IMR-90 (cell line): Measurements from ENCODE around the gene TSPAN1. TPM values are rescaled to one million over a fixed set of nuclear protein-coding genes. Genes with fewer than 3 reads are reported as not detected.

Experiments used
- ATAC-seq: fragments of 200-7000 bp; cut with Tn5 transposase; 2 replicates; pipeline ENCODE4 v1.9.1; 2020; ENCODE audit warnings: low read depth, mild to moderate bottlenecking, moderate library complexity
- BruUV-seq: library from RNA; stranded (reverse); fragments of 400-500 nt; replicated peaks from 2 replicates; lab custom pipeline; 2021; lab: Mats Ljungman, UMichigan
- CTCF ChIA-PET: fragments of 300-600 bp; formaldehyde crosslinking; extraction: SDS; loops from one replicate; lab custom pipeline; 2021; ENCODE audit warnings: antibody characterized with exemption; lab: Yijun Ruan, JAX
- POLR2A ChIA-PET: fragments of 300-600 bp; sonication (Branson Sonifier 250); formaldehyde crosslinking; loops from one replicate; lab custom pipeline; 2022; ENCODE audit warnings: antibody characterized with exemption; ENCODE audit not compliant: unreplicated experiment; lab: Charles Lee
- DNase-seq: peaks from one replicate; pipeline ENCODE4 v3.0.0; 2013
- H2AFZ ChIP-seq: replicated peaks from 2 replicates; pipeline ENCODE3; 2013; ENCODE audit warnings: low read length, mild to moderate bottlenecking; ENCODE audit not compliant: poor library complexity
- H2AK5ac ChIP-seq: 2 replicates; pipeline ENCODE4 v1.6.1; 2013; ENCODE audit warnings: low read depth, low read length, inconsistent platforms
- H2AK9ac ChIP-seq: replicated peaks from 2 replicates; pipeline ENCODE3; 2013; ENCODE audit warnings: mild to moderate bottlenecking, low read depth, low read length, moderate library complexity; ENCODE audit not compliant: poor library complexity
- H2BK120ac ChIP-seq: 2 replicates; pipeline ENCODE4 v1.6.1; 2013; ENCODE audit warnings: low read depth, low read length, inconsistent platforms
- H2BK15ac ChIP-seq: 3 replicates; pipeline ENCODE4 v1.6.1; 2013; ENCODE audit warnings: low read depth, low read length, inconsistent platforms
- H2BK20ac ChIP-seq: 2 replicates; pipeline ENCODE4 v1.6.1; 2013; ENCODE audit warnings: low read depth, mild to moderate bottlenecking, inconsistent platforms, low read length, moderate library complexity
- H2BK5ac ChIP-seq: 2 replicates; pipeline ENCODE4 v1.6.1; 2013; ENCODE audit warnings: mild to moderate bottlenecking, low read depth, low read length, inconsistent platforms; ENCODE audit not compliant: poor library complexity, severe bottlenecking
- H3K14ac ChIP-seq: replicated peaks from 2 replicates; pipeline ENCODE4 v1.6.1; 2013; ENCODE audit warnings: low read depth, low read length, inconsistent platforms
- H3K18ac ChIP-seq: 2 replicates; pipeline ENCODE4 v1.6.1; 2013; ENCODE audit warnings: low read depth, low read length, control low read depth
- H3K23ac ChIP-seq: 2 replicates; pipeline ENCODE4 v1.6.1; 2013; ENCODE audit warnings: low read depth, low read length, inconsistent platforms
- H3K27ac ChIP-seq: 2 replicates; pipeline ENCODE4 v1.5.1; 2013; ENCODE audit warnings: mild to moderate bottlenecking, control low read depth, low read length; ENCODE audit not compliant: insufficient read depth
- H3K27me3 ChIP-seq: 2 replicates; pipeline ENCODE4 v1.6.1; 2013; ENCODE audit warnings: low read length; ENCODE audit not compliant: control insufficient read depth, insufficient read depth
- H3K36me3 ChIP-seq: 2 replicates; pipeline ENCODE4 v1.6.1; 2013; ENCODE audit warnings: low read length, mixed read lengths; ENCODE audit not compliant: control insufficient read depth, insufficient read depth
- H3K4ac ChIP-seq: 2 replicates; pipeline ENCODE4 v1.6.1; 2013; ENCODE audit warnings: low read depth, low read length, inconsistent platforms
- H3K4me1 ChIP-seq: 2 replicates; pipeline ENCODE4 v1.6.1; 2013; ENCODE audit warnings: low read length, mixed read lengths; ENCODE audit not compliant: control insufficient read depth, insufficient read depth
- H3K4me2 ChIP-seq: 2 replicates; pipeline ENCODE4 v1.6.1; 2013; ENCODE audit warnings: low read depth, mild to moderate bottlenecking, control low read depth, low read length, moderate library complexity
- H3K4me3 ChIP-seq: 2 replicates; pipeline ENCODE4 v1.5.1; 2013; ENCODE audit warnings: low read depth, mild to moderate bottlenecking, control low read depth, low read length, moderate library complexity; ENCODE audit not compliant: insufficient read depth
- H3K56ac ChIP-seq: 2 replicates; pipeline ENCODE4 v1.6.1; 2013; ENCODE audit warnings: low read length, inconsistent platforms; ENCODE audit not compliant: insufficient read depth; ENCODE audit errors: extremely low read depth
- H3K79me1 ChIP-seq, 2 experiments: 2 replicates each; pipeline ENCODE4 v1.6.1; 2013; ENCODE audit warnings: low read length in 2 of 2, inconsistent platforms in 1 of 2, low read depth in 1 of 2
- H3K9ac ChIP-seq: 2 replicates; pipeline ENCODE4 v1.6.1; 2013; ENCODE audit warnings: low read depth, low read length, control low read depth
- H3K9me1 ChIP-seq: 2 replicates; pipeline ENCODE4 v1.6.1; 2013; ENCODE audit warnings: low read length, inconsistent platforms; ENCODE audit not compliant: insufficient read depth
- H3K9me3 ChIP-seq: 2 replicates; pipeline ENCODE4 v1.6.1; 2013; ENCODE audit warnings: low read length; ENCODE audit not compliant: control insufficient read depth, insufficient read depth
- H4K20me1 ChIP-seq: 2 replicates; pipeline ENCODE4 v1.6.1; 2013; ENCODE audit warnings: low read length, inconsistent platforms; ENCODE audit not compliant: insufficient read depth
- H4K5ac ChIP-seq: 2 replicates; pipeline ENCODE4 v1.6.1; 2013; ENCODE audit warnings: mild to moderate bottlenecking, low read depth, low read length, control low read depth
- H4K8ac ChIP-seq, 2 experiments: 2 replicates each; pipeline ENCODE4 v1.6.1; 2013; ENCODE audit warnings: low read depth in 2 of 2, low read length in 2 of 2, control low read depth in 1 of 2, inconsistent platforms in 1 of 2
- H4K91ac ChIP-seq: 2 replicates; pipeline ENCODE4 v1.6.1; 2013; ENCODE audit warnings: low read depth, low read length, inconsistent platforms; ENCODE audit not compliant: insufficient read depth
- CHD1 ChIP-seq: IDR thresholded peaks from 2 replicates; pipeline ENCODE4 v1.6.1; 2012; ENCODE audit warnings: low read depth, low read length, improper control_type of control experiment
- ELK1 ChIP-seq: fragments of 150-350 bp; IDR thresholded peaks from 2 replicates; pipeline ENCODE4 v1.6.1; 2016; ENCODE audit warnings: low read depth, mild to moderate bottlenecking, low read length, moderate library complexity, borderline replicate concordance
- USF2 ChIP-seq: fragments of 150-350 bp; IDR thresholded peaks from 2 replicates; pipeline ENCODE4 v1.6.1; 2017; ENCODE audit warnings: mild to moderate bottlenecking, antibody characterized with exemption, low read length, low read depth
- WGBS, 2 experiments: methylation state at CpG; one replicate each; pipeline versions ENCODE4 v1.1.5 to v1.1.7; 2013; ENCODE audit warnings: missing lambda C conversion rate in 2 of 2; ENCODE audit not compliant: insufficient read length in 1 of 2; ENCODE audit errors: extremely low coverage in 2 of 2; 5-methylcytosine and 5-hydroxymethylcytosine counted together
- dilution Hi-C: fragments of 300-500 bp; cut with HindIII; formaldehyde crosslinking; loops from one replicate; pipeline ENCODE4 v1.14.3; 2018; ENCODE audit warnings: low sequenced_read_pairs; ENCODE audit not compliant: unreplicated experiment
- in situ Hi-C: fragments of 300-500 bp; cut with MboI; formaldehyde crosslinking; loops from 3 replicates; pipeline ENCODE4 v1.14.3; 2019; ENCODE audit warnings: low sequenced_read_pairs, inconsistent platforms, mixed read lengths
- intact Hi-C: fragments of 100-400 bp; cut with micrococcal nuclease; formaldehyde crosslinking; loops from 2 replicates; pipeline ENCODE4 v1.10.0; 2022
- polyA plus RNA-seq, 3 experiments: library from polyadenylated mRNA; depleted of rRNA; stranded (reverse); fragments of >200 nt; gene quantifications; 2 replicates each; pipeline ENCODE4 v1.2.3, GENCODE V29; 2012; ENCODE audit warnings: low replicate concordance in 1 of 3
- total RNA-seq: library from RNA; depleted of rRNA; stranded (reverse); fragments of >200 nt; gene quantifications from 2 replicates; pipeline ENCODE4 v1.2.3, GENCODE V29; 2012

The TSPAN1 gene
- total and polyA plus RNA-seq, 2 of the 4 experiments (the other 2 are of a cell fraction), result 0.18 to 0.82 TPM

DNA sequence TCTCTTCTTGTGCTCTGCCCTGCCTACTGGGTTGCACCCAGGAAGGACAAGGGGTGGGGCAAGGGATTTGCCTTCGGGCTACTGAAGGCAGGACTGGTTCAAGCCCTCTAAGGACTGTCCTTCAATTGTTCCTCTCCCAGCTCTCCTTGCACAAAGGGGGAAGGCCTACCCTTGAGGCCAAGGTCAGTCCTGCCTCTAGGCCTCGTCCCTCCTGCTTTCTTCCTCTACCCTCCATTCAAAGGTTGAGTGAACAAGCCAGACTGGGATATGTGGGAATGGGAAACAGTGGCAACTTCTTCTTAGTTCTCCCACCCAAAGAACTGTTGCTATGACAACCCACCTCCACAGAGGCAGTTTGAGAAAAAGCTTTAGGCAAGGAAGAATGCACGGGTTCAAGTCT, 30.9 kb downstream of the TSPAN1 start:
- dilution Hi-C loops, result no loop called here
- no peak overlapping the region for H2AK5ac ChIP-seq
- WGBS, 2 experiments, result no CpG with 5 or more reads among the region's 3 CpGs
- no peak for DNase-seq
- ATAC-seq, result no peak
- H4K91ac ChIP-seq, result no peak overlapping the region
- no peak overlapping the region for H3K4ac ChIP-seq
- TF ChIP-seq USF2 (no peak), CHD1 (no peak), ELK1 (no peak)
- no peak overlapping the region for H2BK120ac ChIP-seq
- H3K4me3 ChIP-seq, result no peak overlapping the region
- no peak overlapping the region for H3K14ac ChIP-seq
- peaks cover 2% of the 10 kb centered on the region; the same call in 1 of the 2 replicates for H3K9me1 ChIP-seq
- H3K79me1 ChIP-seq, result peaks cover 0 to 9% of the 10 kb centered on the region in 2 experiments; a peak in 1 of 4 replicates
- no peak overlapping the region for H2BK5ac ChIP-seq
- no peak overlapping the region for H4K8ac ChIP-seq
- H3K18ac ChIP-seq, result no peak overlapping the region
- no peak overlapping the region for H2AFZ ChIP-seq
- ChIA-PET POLR2A (no interaction called here), CTCF (interaction anchor here (1.0 kb wide), 1 partner anchor 18 kb away, joined by 4 read pairs; no protein-coding TSS in a partner anchor)
- no peak overlapping the region for H2AK9ac ChIP-seq
- no TSS peak for BruUV-seq
- H2BK15ac ChIP-seq, result no peak overlapping the region
- no peak overlapping the region for H3K4me2 ChIP-seq
- no peaks in the 10 kb centered on the region for H3K9me3 ChIP-seq
- no peaks in the 10 kb centered on the region for H3K4me1 ChIP-seq
- intact Hi-C loops, result no loop called here
- H3K27ac ChIP-seq, result no peak overlapping the region
- H2BK20ac ChIP-seq, result no peak overlapping the region
- H3K27me3 ChIP-seq, result no peaks in the 10 kb centered on the region
- in situ Hi-C loops, result no loop called here
- H3K9ac ChIP-seq, result no peak overlapping the region
- H4K5ac ChIP-seq, result no peak overlapping the region
- no peaks in the 10 kb centered on the region for H3K36me3 ChIP-seq
- H3K56ac ChIP-seq, result no peak overlapping the region
- H3K23ac ChIP-seq, result no peak overlapping the region
- no peaks in the 10 kb centered on the region for H4K20me1 ChIP-seq
